HepG2 (cell line): ENCODE data around the gene CLDN15. TPM values are rescaled to one million over a fixed set of nuclear protein-coding genes. Genes with fewer than 3 reads are reported as not detected.

Source experiments
- ARNT2 ChIP-seq: sonication (generic); formaldehyde crosslinking; IDR thresholded peaks from 2 replicates; pipeline ENCODE4 v1.8.0; 2022; ENCODE audit warnings: mild to moderate bottlenecking, low read depth, missing genetic modification reagents, moderate library complexity
- ATF7-NPFF ChIP-seq: sonication (generic); formaldehyde crosslinking; IDR thresholded peaks from 2 replicates; pipeline ENCODE4 v1.8.1; 2023; ENCODE audit warnings: mild to moderate bottlenecking, low read depth, missing genetic modification reagents, moderate library complexity
- CCDC6 ChIP-seq: sonication (generic); formaldehyde crosslinking; IDR thresholded peaks from 2 replicates; pipeline ENCODE4 v1.8.1; 2022; ENCODE audit warnings: mild to moderate bottlenecking, missing genetic modification reagents, moderate library complexity
- ESRRA ChIP-seq: sonication (generic); formaldehyde crosslinking; IDR thresholded peaks from 2 replicates; pipeline ENCODE4 v1.5.1; 2020; ENCODE audit warnings: mild to moderate bottlenecking, low read depth, missing genetic modification reagents
- FOXC1 ChIP-seq: sonication (generic); formaldehyde crosslinking; IDR thresholded peaks from 2 replicates; pipeline ENCODE4 v1.8.0; 2022; ENCODE audit warnings: mild to moderate bottlenecking, missing genetic modification reagents, borderline replicate concordance
- MAZ ChIP-seq, 2 experiments: sonication (generic) in 1 of 2; formaldehyde crosslinking in 1 of 2; IDR thresholded peaks; 2 replicates each; pipeline versions ENCODE4 v1.5.0 to v1.6.1; 2012 to 2020; ENCODE audit warnings: low read depth in 2 of 2, mild to moderate bottlenecking in 2 of 2, borderline replicate concordance in 1 of 2, improper control_type of control experiment in 1 of 2, low read length in 1 of 2, missing genetic modification reagents in 1 of 2, moderate library complexity in 1 of 2
- NPAS2 ChIP-seq: sonication (generic); formaldehyde crosslinking; IDR thresholded peaks from 2 replicates; pipeline ENCODE4 v1.8.0; 2022; ENCODE audit warnings: mild to moderate bottlenecking, missing genetic modification reagents, borderline replicate concordance
- NRL ChIP-seq: sonication (generic); formaldehyde crosslinking; IDR thresholded peaks from 2 replicates; pipeline ENCODE4 v1.5.0; 2020; ENCODE audit warnings: missing genetic modification reagents, mild to moderate bottlenecking, moderate library complexity, borderline replicate concordance
- SALL1 ChIP-seq: sonication (generic); formaldehyde crosslinking; IDR thresholded peaks from 2 replicates; pipeline ENCODE4 v1.8.0; 2022; ENCODE audit warnings: mild to moderate bottlenecking, missing genetic modification reagents
- SIN3B ChIP-seq: fragments of 150-350 bp; IDR thresholded peaks from 2 replicates; pipeline ENCODE4 v1.6.1; 2014; ENCODE audit warnings: low read length
- STAT5B ChIP-seq: sonication (generic); formaldehyde crosslinking; IDR thresholded peaks from 2 replicates; pipeline ENCODE4 v1.4.0; 2020; ENCODE audit warnings: missing genetic modification reagents
- YY1 ChIP-seq: IDR thresholded peaks from 2 replicates; pipeline ENCODE4 v1.6.1; 2011; ENCODE audit warnings: low read length, low read depth, moderate library complexity, mild to moderate bottlenecking; ENCODE audit not compliant: insufficient read depth, insufficient replicate concordance
- ZFP62 ChIP-seq: sonication (generic); formaldehyde crosslinking; IDR thresholded peaks from 2 replicates; pipeline ENCODE4 v1.4.0; 2020; ENCODE audit warnings: missing genetic modification reagents
- ZNF460 ChIP-seq: sonication (generic); formaldehyde crosslinking; IDR thresholded peaks from 2 replicates; pipeline ENCODE4 v1.5.1; 2020; ENCODE audit warnings: missing genetic modification reagents, mild to moderate bottlenecking, borderline replicate concordance
- ZNF496 ChIP-seq: sonication (generic); formaldehyde crosslinking; IDR thresholded peaks from 2 replicates; pipeline ENCODE4 v1.8.1; 2023; ENCODE audit warnings: mild to moderate bottlenecking, moderate library complexity, missing genetic modification reagents; ENCODE audit not compliant: insufficient replicate concordance
- ZNF546 ChIP-seq: sonication (generic); formaldehyde crosslinking; conservative IDR thresholded peaks from 2 replicates; pipeline ENCODE4 v1.8.1; 2023; ENCODE audit warnings: mild to moderate bottlenecking, missing genetic modification reagents
- ZNF563 ChIP-seq: sonication (generic); formaldehyde crosslinking; IDR thresholded peaks from 2 replicates; pipeline ENCODE4 v1.8.0; 2022; ENCODE audit warnings: mild to moderate bottlenecking, moderate library complexity, missing genetic modification reagents
- polyA plus RNA-seq, 8 experiments: library from polyadenylated mRNA; depleted of rRNA in 3 of 8; stranded (reverse) in 7 of 8; unstranded in 1 of 8; fragments of >200 nt; fragmentation: Illumina TruSeq in 4 of 8; extraction: Trizol in 4 of 8; gene quantifications; 2 replicates each; pipeline versions ENCODE4 v1.2.1 to v1.2.3, GENCODE V29; 2011 to 2016; ENCODE audit warnings: low read depth in 4 of 8, missing spikeins in 1 of 8, mixed read lengths in 1 of 8; ENCODE audit not compliant: insufficient read depth in 1 of 8
- total RNA-seq, 5 experiments: library from RNA; depleted of rRNA; stranded (reverse); fragments of >200 nt; fragmentation: Illumina TruSeq; extraction: Trizol; gene quantifications; 2 replicates each; pipeline ENCODE4 v1.2.3, GENCODE V29; 2016; ENCODE audit warnings: low read depth in 1 of 5
- TF ChIP-seq, protein P1 (sequence below), 2 experiments: sonication (generic) in 1 of 2; formaldehyde crosslinking in 1 of 2; IDR thresholded peaks; 2 replicates each; pipeline versions ENCODE4 v1.5.1 to v1.6.1; 2011 to 2020; ENCODE audit warnings: borderline replicate concordance in 1 of 2, low read depth in 1 of 2, low read length in 1 of 2, mild to moderate bottlenecking in 1 of 2, missing genetic modification reagents in 1 of 2, moderate library complexity in 1 of 2
- TF ChIP-seq, protein P2 (sequence below): sonication (generic); formaldehyde crosslinking; IDR thresholded peaks from 2 replicates; pipeline ENCODE4 v1.8.0; 2023; ENCODE audit warnings: mild to moderate bottlenecking, missing genetic modification reagents
- TF ChIP-seq, protein P3 (sequence below): sonication (generic); formaldehyde crosslinking; IDR thresholded peaks from 2 replicates; pipeline ENCODE4 v1.4.0; 2020; ENCODE audit warnings: missing genetic modification reagents
- TF ChIP-seq, protein P4 (sequence below): sonication (generic); formaldehyde crosslinking; IDR thresholded peaks from 2 replicates; pipeline ENCODE4 v1.4.0; 2020; ENCODE audit warnings: low read depth, mild to moderate bottlenecking, missing genetic modification reagents

Gene CLDN15
- total and polyA plus RNA-seq, 2 of the 13 experiments (the other 11 are each of a cell fraction or from before 2014, with no cell fraction given), result 7.1 to 17.8 TPM

DNA sequence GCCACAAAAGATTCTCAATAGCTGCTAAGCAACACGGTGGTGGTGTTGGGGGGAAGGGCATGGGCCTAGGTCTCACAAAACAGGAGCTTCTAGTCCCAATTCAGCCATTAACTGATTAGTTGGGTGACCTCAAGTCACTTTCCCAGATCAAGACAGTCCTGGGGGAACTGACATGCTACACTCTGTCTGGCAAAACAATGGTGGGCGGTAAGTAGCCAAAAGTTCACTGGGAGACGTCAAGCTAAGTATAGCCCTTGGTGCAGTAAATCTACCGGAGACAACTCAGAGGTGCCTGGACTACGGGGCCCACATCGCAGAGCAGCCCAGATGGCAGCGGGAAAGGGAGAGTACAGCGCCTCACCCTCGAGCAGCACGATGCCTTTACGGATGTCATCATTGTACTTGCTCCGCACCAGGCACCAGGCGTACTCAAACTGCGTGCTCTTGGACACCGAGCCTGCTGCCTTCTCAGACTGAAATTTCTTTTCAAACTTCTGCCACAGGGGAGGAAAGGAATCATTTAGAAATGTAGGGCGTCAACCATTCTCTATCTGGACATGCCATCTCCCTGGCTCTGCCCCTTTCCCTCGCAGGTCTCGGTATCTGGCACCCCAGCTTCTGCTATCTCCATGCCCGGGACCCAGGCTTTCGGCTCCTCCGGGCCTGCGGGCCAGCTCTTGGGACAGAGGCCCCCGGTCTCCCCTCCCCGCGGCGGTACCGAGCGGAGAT, 6.2 kb upstream of the CLDN15 start (continued):
- TF ChIP-seq, protein P1, sequence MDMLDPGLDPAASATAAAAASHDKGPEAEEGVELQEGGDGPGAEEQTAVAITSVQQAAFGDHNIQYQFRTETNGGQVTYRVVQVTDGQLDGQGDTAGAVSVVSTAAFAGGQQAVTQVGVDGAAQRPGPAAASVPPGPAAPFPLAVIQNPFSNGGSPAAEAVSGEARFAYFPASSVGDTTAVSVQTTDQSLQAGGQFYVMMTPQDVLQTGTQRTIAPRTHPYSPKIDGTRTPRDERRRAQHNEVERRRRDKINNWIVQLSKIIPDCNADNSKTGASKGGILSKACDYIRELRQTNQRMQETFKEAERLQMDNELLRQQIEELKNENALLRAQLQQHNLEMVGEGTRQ (IDR thresholded peaks at IDR 0.05; ENCODE audit: low read depth, low read length), result no peak
- TF ChIP-seq, protein P1 (CRISPR knock-in tag; IDR thresholded peaks at IDR 0.05; ENCODE audit: borderline replicate concordance), result 0 out of 2 replicates have a peak, but pooled peaks have one; percentile 18
- TF ChIP-seq MAZ (IDR thresholded peaks at IDR 0.05; ENCODE audit: borderline replicate concordance, low read depth, low read length) (0 out of 2 replicates have a peak, but pooled peaks have one; percentile 28), MAZ (CRISPR knock-in tag; IDR thresholded peaks at IDR 0.05; ENCODE audit: low read depth) (no peak), YY1 (no peak), NRL (CRISPR knock-in tag) (no peak), FOXC1 (CRISPR knock-in tag) (0 out of 2 replicates have a peak, but pooled peaks have one; percentile 42), SIN3B (no peak), ZNF496 (CRISPR knock-in tag) (no peak), ZNF460 (CRISPR knock-in tag) (no peak), SALL1 (CRISPR knock-in tag) (0 out of 2 replicates have a peak, but pooled peaks have one; percentile 14), ESRRA (CRISPR knock-in tag) (no peak), CCDC6 (CRISPR knock-in tag) (peak; percentile 17; the same call in 1 of the 2 replicates), ZNF546 (CRISPR knock-in tag) (no peak), NPAS2 (CRISPR knock-in tag) (no peak), ATF7-NPFF (CRISPR knock-in tag) (0 out of 2 replicates have a peak, but pooled peaks have one; percentile 50), ARNT2 (CRISPR knock-in tag) (no peak; the same call in none of the 2 replicates), STAT5B (CRISPR knock-in tag) (no peak), ZNF563 (no peak), ZFP62 (CRISPR knock-in tag) (no peak)
- TF ChIP-seq, protein P2, sequence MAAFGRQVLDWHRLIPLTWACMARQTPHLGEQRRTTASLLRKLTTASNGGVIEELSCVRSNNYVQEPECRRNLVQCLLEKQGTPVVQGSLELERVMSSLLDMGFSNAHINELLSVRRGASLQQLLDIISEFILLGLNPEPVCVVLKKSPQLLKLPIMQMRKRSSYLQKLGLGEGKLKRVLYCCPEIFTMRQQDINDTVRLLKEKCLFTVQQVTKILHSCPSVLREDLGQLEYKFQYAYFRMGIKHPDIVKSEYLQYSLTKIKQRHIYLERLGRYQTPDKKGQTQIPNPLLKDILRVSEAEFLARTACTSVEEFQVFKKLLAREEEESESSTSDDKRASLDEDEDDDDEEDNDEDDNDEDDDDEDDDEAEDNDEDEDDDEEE (CRISPR knock-in tag), result no peak
- TF ChIP-seq, protein P3, sequence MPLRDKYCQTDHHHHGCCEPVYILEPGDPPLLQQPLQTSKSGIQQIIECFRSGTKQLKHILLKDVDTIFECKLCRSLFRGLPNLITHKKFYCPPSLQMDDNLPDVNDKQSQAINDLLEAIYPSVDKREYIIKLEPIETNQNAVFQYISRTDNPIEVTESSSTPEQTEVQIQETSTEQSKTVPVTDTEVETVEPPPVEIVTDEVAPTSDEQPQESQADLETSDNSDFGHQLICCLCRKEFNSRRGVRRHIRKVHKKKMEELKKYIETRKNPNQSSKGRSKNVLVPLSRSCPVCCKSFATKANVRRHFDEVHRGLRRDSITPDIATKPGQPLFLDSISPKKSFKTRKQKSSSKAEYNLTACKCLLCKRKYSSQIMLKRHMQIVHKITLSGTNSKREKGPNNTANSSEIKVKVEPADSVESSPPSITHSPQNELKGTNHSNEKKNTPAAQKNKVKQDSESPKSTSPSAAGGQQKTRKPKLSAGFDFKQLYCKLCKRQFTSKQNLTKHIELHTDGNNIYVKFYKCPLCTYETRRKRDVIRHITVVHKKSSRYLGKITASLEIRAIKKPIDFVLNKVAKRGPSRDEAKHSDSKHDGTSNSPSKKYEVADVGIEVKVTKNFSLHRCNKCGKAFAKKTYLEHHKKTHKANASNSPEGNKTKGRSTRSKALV (CRISPR knock-in tag), result 0 out of 2 replicates have a peak, but pooled peaks have one; percentile 15
- TF ChIP-seq, protein P4, sequence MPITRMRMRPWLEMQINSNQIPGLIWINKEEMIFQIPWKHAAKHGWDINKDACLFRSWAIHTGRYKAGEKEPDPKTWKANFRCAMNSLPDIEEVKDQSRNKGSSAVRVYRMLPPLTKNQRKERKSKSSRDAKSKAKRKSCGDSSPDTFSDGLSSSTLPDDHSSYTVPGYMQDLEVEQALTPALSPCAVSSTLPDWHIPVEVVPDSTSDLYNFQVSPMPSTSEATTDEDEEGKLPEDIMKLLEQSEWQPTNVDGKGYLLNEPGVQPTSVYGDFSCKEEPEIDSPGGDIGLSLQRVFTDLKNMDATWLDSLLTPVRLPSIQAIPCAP (CRISPR knock-in tag), result no peak
